Measurements from ENCODE around the gene KDM7A.
"Not testable (repeated sequence)": the region's sequence is repeated elsewhere in the genome, so short reads cannot be mapped to it uniquely, and the experiment has no call there.

KDM7A gene

DNA sequence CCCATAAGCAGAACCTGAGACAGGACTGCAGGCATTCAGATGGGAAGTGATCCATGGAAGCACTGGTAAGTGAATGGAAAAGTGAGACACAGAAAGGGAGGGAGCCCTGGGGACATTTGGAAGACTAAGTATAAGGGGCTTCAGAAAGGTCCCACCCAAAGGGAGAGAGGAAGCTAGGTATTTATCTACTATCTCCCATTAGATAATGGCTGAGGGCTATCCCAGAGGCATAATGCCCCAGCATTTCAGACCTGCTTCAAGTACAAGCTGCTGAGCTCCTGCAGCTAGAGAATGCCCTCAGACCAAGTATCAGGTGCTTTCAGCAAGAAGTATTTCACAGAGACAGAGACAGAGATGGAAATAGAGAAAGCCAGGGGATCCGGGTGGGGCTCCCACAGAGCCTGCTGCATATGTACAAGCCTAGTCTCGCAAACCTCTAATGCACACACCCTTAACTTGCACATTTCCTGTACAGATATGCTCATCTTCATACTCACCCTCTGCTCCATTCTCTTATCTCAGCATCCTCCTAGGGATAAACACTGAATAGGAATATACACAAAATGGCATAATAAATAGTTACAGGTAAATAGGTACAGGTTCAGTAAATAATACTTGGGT, 20.2 kb downstream of the KDM7A start:
- DNase-seq: no peak

DNA sequence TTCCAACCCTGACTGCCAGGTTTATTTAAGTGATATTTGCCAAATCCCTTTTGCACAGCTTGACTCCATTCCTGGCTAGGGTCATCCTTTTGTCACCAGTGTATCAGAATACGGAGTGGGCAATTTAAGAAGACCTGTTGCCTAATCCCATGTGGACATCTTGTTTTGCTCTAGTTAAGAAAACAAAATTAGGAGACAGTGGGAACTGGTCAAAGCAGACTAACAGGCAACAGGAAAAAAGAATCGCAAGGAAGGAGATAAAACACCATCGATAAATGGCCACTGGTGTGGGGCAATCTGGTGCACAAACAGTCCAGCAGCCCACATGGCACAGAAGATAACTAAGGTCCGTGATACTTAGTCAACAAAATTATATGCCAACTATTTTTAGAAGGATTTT, 21.4 kb downstream of the KDM7A start:
- no peak for DNase-seq

DNA sequence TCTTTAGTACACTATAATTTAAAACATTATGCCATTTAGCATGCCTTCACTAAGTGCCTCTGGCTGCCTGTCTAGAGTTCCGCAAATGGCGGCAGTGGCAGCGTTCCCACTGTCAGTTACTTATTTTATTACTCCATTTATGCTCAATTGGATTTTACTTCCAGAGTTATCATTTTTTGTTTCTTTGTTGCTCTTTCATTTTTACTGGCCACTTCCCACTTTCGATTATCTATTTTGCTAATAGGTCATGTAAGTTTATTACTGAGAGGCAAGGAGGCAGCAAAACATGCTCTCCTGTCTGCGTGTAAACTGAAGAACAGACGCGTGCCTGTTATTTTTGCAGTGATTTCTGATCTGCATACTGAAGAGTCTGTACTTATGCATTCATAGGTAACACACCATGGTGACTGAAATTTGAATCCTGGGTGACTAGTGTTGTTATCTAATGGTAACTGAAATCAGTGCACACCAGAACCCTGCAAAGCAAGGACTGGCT, 23.1 kb downstream of the KDM7A start:
- DNase-seq: no peak

DNA sequence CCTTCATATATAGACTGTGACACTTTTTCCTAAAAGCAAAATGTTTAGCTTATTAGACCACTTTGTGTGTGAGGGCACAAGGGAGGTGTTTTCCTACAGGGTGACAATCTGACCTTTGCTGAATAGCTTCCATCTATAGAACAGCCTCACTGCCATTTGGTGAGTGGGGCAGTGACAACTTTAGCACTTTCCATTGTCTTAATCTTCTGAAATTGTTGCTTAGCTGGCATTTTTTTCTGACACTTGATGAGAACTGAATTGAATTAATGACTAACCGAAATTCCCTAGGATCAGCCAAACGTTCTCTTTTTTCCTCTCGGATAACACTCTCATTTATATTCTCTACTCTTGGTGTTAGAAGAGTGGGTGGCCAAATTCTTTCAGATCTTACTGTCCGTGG, 30.2 kb downstream of the KDM7A start:
- DNase-seq: no peak

DNA sequence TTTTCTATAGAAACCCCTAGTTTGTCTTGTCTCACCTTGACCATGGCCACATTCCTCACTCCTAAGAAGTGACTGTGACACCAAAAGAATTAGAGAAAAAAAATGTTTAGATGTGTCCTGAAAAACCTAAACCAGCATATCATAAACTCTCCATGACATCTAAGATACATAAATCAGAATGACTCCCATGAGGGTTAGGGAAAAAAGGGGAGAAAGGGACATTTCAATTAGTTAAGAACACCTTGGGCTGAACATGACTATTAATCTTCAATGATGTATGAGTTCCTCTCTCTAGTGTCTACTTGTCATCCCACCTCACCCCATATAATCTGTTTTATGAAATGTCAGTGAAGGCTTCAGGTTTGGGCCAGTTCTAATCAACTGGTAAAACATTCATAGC, 31.1 kb downstream of the KDM7A start:
- DNase-seq: no peak

DNA sequence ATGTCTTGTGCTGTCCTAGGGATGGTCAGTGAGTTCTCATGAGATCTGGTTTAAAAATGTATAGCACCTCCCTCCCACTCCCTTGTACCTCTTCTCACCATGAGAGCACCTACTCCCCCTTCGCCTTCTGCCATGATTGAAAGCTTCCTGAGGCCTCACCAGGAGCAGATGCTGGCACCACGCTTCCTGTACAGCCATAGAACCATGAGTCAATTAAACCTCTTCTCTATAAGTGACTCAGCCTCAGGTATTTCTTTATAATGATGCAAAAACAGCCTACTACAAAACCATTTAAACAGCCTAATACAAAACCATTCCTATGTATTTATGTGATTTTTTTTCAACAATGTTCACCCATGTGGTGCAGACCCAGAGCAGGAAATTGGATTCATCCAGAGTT, 32.0 kb downstream of the KDM7A start:
- DNase-seq: no peak

DNA sequence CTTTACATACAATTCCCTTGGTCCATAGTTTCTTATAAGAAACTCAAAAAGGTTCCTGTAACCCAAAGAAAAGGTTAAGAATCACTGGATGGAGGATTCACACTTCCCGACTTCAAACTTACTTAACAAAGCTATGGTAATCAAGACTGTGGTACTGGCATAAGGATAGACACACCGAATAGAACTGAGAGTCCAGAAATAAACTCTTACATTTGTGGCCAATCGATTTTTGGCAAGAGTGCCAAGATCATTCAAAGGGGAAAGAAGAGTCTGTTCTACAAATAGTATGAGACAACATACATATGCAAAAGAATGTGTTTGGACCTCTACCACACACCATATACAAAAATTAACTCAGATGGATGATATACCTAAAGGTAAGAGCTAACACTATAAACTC, 32.8 kb downstream of the KDM7A start:
- DNase-seq: no peak

DNA sequence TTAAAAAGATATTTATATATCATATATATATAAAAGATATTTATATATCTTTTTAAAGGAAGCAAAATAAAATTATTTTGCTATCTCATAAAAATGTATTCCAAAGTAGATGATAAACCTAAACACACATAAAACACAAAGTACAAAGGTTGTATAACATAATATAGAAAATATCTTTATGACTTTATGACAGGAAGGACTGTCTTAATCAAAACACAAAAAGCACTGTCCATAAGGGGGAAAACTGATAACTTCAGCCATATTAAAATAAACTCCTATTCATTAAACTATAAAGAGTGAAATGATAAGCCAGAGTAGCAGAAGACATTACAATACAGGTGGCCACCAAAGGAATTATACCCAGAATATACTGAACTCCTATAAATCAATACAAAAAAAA, 34.8 kb downstream of the KDM7A start:
- no peak for DNase-seq

DNA sequence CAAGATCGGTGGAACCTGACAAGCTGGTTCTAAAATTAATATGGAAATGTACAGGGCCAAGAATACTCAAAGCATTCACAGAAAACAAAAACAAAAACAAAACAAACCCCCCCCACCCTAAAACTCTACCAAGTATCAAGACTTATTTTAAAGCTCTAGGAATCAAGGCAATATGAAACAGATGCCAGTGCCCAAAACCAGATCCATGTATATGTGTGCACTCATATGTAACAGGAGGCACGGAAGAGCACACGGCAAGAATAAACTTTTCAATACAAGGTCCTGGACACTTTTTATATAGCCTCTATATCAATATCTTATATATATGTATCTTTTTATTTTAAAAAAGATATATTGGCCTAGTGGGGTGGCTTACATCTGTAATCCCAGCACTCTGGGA, 35.5 kb downstream of the KDM7A start:
- no peak for DNase-seq

DNA sequence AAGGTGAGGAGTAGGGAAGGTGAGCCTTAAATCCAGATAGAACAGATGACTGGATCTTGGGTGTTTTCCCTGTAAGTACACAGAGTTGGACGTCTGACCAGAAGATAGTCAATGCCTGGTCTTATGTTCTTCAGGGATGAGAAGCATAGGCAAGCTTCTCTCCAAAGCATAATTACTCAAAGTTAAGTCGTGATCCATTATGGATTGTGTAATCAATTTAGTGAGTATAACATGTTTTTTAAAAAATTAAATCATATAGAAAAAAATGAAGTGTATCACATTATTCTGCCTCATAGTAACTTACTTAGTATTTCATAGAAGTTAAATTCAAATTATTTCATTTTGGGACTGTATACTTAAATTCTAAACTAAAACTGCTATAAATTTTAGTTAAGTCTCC, 39.7 kb downstream of the KDM7A start:
- no peak for DNase-seq

DNA sequence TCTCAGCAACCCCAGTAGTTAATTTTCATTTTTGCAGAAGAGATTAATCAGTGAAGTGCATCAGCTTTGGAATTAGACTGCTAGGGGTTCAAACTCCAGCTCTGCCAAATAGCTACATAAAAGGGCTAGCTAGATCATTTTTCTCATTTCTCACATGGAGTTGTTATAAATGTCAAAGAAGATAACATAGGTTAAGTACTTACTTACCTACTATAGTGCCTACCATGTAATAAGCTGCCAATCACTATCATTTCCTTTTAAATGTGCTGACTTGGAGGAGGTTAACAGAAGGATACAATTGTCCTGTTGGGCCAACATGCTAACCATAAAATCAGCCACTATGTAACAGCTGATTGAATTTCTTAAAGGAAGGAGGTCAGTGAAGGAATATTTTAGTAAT, 40.7 kb downstream of the KDM7A start:
- DNase-seq: no peak

DNA sequence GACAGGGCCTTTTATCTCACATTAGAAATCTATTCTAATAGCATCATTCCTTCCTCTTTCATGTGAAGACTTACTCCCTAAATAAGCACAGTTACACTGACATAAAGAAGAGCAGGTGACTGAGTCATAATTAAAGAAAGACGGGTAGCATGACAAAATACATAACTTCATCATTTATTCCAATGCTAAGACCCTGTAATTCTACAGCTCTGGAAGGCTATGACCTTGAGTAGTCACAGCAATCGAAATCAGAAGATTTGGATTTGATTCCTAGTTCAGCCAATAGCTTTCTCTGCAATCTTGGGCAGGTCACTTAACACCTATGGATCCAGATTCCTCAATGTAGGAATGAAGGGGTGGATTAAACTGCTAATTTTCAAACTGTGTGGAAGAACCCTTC, 42.7 kb downstream of the KDM7A start:
- no peak for DNase-seq

DNA sequence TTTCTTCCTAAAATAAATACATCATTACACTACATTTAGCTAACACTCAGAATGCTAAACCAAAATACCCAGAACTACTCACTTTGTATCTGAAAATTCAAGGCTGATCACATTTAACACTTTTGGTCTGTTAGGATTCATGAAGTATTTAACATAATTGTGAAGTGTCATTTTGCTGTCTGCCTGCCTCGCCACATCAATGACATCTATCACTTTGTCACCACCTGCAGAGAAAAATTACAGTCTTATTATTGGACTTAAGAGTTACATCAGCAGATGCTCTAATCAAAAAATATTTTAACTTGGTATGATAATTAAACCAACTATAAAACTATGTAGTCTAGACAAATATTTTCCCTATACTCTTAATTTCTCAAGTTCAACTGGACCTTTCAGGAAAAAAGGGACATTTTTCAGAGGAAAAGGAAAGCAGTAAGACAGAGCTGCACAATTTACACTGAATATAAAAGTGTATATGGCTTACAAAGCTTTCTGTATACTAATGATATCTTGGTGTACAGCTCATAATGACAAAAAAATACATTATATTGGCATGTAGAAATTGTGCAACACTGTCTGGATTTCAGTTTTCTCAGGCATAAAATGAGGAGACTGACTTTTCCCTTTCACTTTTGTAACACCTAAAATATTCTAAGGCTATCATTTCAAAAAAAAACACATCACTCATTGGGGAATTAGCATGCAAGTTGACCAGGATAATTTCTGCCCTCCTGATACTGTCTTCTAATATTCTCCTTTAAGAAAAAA, 49.2 kb downstream of the KDM7A start:
- no peak for DNase-seq

DNA sequence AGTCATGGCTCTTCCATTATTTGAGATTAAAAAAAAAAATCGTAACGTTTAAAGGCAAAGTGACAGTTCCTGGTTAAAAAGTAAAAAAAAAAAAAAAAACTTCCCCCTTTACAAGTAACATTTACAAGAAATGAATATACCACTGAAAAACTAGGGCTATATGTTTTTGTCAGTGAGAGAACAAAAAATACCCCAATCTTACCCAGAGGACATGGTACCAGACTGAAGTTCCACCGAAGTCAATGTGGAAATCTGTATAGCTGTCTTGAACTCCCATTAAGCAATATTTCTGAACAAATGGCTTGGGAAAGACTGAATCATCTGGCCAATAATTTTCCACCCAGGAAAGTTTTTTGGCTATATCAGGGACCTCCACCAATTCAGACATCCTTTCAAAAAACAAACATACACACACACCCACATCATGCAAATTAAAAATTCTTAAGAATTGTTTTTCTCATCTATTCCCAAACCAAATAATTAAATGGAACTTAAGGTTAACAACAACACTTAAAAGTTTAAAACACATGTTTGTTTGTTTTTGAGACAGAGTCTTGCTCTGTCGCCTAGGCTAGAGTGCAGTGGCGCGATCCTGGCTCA, 50.2 kb downstream of the KDM7A start:
- no peak for DNase-seq

DNA sequence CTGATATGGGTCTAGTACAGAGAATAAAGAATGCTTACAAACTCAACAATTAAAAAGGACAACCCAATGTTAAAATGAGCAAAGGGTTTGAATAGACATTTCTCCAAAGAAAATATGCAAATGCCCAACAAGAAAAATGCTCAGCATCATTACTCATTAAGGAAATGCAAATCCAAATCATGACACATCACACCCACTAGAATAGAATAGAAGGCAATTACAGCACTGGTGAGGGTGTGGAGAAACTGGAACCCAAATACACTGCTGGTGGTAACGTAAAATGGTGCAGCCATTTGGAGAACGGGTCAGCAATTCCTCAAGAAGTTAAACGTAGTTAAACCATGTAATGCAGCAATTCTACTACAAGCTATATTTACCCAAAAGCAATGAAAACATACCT, 53.8 kb downstream of the KDM7A start:
- no peak for DNase-seq

DNA sequence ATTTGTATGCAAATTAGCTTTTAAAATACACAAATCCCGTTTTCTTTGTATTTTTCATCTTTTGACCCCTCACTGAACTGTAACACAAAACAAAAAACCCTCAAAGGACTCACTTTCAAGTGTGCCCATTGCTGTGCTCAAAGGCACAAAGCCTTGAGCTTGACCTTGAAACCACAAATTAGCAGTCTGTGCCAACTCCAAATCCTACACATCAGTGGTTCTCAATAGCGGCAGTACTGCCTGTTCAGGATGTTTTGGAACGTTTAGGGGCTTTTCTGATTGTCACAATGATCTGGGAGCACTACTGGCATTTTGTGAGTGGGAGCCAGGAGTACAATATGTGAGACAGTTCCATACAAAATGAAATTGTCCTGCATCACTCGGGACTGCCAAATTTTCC, 55.5 kb downstream of the KDM7A start:
- peak; percentile 5 for DNase-seq

DNA sequence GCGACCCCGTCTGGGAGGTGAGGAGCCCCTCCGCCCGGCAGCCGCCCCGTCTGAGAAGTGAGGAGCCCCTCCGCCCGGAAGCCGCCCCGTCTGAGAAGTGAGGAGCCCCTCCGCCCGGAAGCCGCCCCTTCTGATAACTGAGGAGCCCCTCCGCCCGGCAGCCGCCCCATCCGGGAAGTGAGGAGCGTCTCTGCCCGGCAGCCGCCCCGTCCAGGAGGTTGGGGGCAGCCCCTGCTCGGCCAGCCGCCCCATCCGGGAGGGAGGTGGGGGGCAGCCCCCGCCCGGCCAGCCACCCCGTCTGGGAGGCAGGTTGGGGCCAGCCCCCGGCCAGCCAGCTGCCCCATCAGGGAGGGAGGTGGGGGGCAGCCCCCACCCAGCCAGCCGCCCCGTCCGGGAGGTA, 62.0 kb downstream of the KDM7A start:
- DNase-seq: not testable (repeated sequence)

DNA sequence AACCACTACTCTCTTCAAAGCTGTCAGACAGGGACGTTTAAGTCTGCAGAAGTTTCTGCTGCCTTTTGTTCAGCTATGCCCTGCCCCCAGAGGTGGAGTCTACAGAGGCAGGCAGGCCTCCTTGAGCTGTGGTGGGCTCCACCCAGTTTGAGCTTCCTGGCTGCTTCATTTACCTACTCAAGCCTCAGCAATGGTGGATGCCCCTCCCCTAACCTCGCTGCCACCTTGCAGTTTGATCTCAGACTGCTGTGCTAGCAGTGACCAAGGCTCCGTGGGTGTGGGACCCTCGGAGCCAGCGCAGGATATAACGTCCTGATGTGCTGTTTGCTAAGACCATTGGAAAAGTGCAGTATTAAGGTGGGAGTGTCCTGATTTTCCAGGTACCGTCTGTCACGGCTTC, 68.0 kb downstream of the KDM7A start:
- DNase-seq: not testable (repeated sequence)

DNA sequence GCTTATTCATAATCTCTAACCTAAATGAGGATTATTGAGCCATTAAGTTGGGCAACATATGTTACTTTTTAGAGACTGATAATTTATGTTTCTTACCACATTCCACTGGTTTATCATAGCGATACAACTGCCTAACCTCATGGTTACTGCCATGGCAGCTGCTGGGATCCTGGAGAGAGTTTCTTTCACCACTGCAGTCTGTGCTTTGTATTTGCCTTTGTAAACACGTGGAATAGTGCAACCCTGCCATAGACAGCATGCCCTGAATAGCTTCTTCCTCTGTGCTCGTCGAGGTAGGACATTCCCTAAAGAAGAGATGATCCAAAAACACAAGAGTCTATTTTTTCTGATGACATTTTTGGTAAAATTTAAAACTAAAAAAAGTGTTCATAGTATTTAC, 80.3 kb downstream of the KDM7A start:
- no peak for DNase-seq

DNA sequence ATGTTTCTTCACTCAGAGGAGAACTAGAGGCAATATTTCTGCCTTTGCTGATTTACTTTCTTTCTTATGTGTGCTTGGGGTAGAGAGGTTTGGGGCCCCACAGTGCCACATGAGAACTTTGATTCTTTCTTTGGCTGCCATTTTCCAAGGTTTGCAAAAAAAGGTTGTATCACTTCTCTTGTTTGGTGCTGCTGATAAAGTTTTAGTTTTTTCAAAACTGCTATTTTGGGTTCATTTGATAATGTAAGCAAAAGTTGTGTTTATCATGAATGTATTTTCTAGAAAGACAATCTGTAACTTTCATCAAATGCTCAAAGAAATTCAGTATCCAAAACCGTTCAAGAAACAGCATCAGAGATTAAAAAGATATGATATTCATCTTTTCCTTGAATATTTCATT, 83.4 kb downstream of the KDM7A start:
- DNase-seq: no peak

DNA sequence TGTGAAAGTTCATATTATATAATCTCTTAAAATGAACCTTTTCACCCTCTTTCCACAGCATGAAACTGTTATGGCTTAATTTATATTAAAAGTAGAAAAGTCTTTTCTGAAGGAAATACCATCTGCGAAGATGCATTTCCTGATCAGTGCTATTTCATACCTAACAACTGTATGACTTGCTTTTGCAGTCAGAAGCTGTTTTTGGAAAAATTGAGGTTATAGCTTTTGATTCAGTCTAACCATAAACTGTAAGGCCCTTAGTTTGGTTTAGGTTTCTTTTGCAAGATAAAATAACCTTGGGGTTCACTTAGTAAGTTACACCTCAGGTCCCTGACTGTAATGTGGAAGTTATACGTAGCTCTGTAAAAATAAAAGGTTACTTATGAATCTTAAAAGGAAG, 91.3 kb downstream of the KDM7A start:
- no peak for DNase-seq

DNA sequence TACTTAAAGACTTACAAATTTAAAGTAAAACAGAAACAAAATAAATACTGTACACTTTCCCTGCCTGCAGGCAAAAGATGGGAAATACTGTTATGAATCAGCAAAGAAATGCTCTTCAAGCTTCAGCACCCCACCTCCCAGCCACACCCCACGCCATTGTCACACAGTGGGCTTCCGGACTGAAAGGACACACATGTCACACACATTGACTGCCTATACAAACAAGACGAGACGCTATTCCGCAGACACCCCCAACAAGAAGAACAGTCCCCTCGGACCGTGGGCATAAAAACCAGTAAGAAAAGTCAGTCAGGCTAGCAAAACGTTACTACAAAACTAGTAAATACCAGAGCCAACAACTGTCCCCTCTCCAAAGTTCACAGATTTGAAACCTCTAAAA, 91.8 kb downstream of the KDM7A start:
- no peak for DNase-seq

DNA sequence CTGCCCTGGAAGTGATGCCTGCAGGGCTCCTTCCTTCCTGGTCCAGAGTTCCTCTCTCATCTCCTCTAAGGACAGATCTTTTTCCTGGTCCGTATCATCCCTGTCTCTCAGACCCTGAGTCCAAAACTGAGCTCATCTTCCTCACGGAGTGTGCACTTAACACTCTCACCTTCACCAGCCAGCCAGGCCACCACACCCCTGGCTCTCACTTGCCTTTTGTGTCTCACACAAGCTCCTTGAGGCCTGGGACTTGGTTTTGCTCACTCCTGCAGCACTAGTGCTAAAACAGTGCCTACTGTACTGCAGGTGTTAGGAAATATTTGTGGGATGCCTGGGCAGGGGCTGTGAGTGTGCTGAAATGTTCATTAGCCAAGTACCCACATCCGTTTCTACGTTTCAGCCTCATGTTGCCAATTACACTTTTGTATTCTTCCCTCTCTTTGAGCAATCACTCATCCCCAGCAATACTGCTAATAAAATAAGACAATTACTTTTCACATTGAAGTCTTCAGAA, 92.6 kb downstream of the KDM7A start:
- no peak for DNase-seq

DNA sequence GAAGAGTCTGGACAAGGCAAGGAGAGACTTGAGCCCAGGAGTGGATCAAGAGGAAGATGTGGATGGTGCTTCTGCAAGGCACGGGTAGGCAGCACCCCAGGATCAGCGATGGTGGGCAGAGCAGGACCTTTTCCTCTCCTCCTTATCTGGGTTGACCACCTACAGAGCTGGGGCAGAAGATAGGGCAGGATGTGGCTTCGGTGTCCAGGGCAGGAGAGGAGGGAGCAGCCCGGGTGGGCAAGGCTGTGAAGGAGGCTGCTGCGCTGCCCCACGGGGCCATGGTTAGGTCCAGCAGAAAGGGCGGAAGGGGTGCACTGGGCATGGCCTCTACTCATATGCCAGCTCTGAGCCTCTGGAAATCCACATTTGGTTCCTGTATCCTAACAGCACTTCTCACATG, 94.0 kb downstream of the KDM7A start:
- no peak for DNase-seq

All from retina (tissue), 1 donor.